ENCODE results near the gene GPR61.

The GPR61 gene

GRCh38 chr1:109539676-109540075 lies at the start of gene GPR61:
TSS of gene GPR61 (plus strand) at chr1:109539872. CDS start at chr1:109543023, 3,151 bp downstream.
- no peak for DNase-seq (ENCODE audit: low read depth)

GRCh38 chr1:109490029-109490933 lies 49.4 kb upstream of the GPR61 start:
- peak; percentile 63 for DNase-seq (ENCODE audit: low read depth)

GRCh38 chr1:109490934-109491302 lies 48.8 kb upstream of the GPR61 start:
- no peak for DNase-seq (ENCODE audit: low read depth)

GRCh38 chr1:109491372-109491771 lies 48.3 kb upstream of the GPR61 start:
- DNase-seq (ENCODE audit: low read depth), result no peak

GRCh38 chr1:109492779-109493178 lies 46.9 kb upstream of the GPR61 start:
- no peak for DNase-seq (ENCODE audit: low read depth)

GRCh38 chr1:109493227-109493626 lies 46.4 kb upstream of the GPR61 start:
- DNase-seq (ENCODE audit: low read depth), result no peak

GRCh38 chr1:109493805-109494539 lies 45.7 kb upstream of the GPR61 start, which contains the start of gene CYB561D1:
TSS of gene CYB561D1 (plus strand) at chr1:109494094. CDS start at chr1:109494140, 46 bp downstream.
- DNase-seq (ENCODE audit: low read depth), result peak; percentile 81

- no peak for DNase-seq (ENCODE audit: low read depth)
These were observed 43.9 kb upstream of the GPR61 start for GRCh38 chr1:109495738-109496137.

- no peak for DNase-seq (ENCODE audit: low read depth)
These were observed 42.1 kb upstream of the GPR61 start for GRCh38 chr1:109497449-109498160.

GRCh38 chr1:109498161-109498801 lies 41.4 kb upstream of the GPR61 start:
- DNase-seq (ENCODE audit: low read depth), result peak; percentile 31

GRCh38 chr1:109499081-109499480 lies 40.6 kb upstream of the GPR61 start:
- DNase-seq (ENCODE audit: low read depth), result no peak

GRCh38 chr1:109499661-109500536 lies 39.8 kb upstream of the GPR61 start:
- peak; percentile 60 for DNase-seq (ENCODE audit: low read depth)

GRCh38 chr1:109500941-109501381 lies 38.7 kb upstream of the GPR61 start:
- DNase-seq (ENCODE audit: low read depth), result peak; percentile 79

GRCh38 chr1:109501644-109502363 lies 37.9 kb upstream of the GPR61 start:
- no peak for DNase-seq (ENCODE audit: low read depth)

- no peak for DNase-seq (ENCODE audit: low read depth)
These were observed 37.3 kb upstream of the GPR61 start for GRCh38 chr1:109502364-109502851.

GRCh38 chr1:109503935-109504334 lies 35.7 kb upstream of the GPR61 start:
- no peak for DNase-seq (ENCODE audit: low read depth)

GRCh38 chr1:109504974-109505373 lies 34.7 kb upstream of the GPR61 start:
- DNase-seq (ENCODE audit: low read depth), result no peak

- no peak for DNase-seq (ENCODE audit: low read depth)
These were observed 31.4 kb upstream of the GPR61 start for GRCh38 chr1:109508001-109508872.

- DNase-seq (ENCODE audit: low read depth), result no peak
These were observed 30.8 kb upstream of the GPR61 start for GRCh38 chr1:109508873-109509175.
